H4 (cell line): ENCODE data around the gene LMO1. TPM values are rescaled to one million over a fixed set of nuclear protein-coding genes. Genes with fewer than 3 reads are reported as not detected.

Experiments
- DNase-seq: peaks from one replicate; pipeline ENCODE4 v3.0.0-alpha.2; 2015; ENCODE audit warnings: low spot score
- total RNA-seq: library from RNA; depleted of rRNA; stranded (reverse); fragments of >200 nt; shearing (Covaris generic); gene quantifications from 2 replicates; pipeline ENCODE4 v1.2.3, GENCODE V29; 2014; rRNA removed

LMO1 gene
- total RNA-seq, 1 experiment from 2014 or later: 0.46 TPM

GRCh38 chr11:8205566-8205965 is 58.1 kb downstream of the LMO1 start:
- no peak for DNase-seq

GRCh38 chr11:8204596-8204995 is 59.1 kb downstream of the LMO1 start:
- no peak for DNase-seq

- no peak for DNase-seq
Observed at GRCh38 chr11:8204025-8204424, 59.7 kb downstream of the LMO1 start.

- no peak for DNase-seq
Observed at GRCh38 chr11:8203414-8203715, 60.3 kb downstream of the LMO1 start.

GRCh38 chr11:8202516-8203413 is 60.9 kb downstream of the LMO1 start:
- no peak for DNase-seq

GRCh38 chr11:8201644-8202365 is 61.9 kb downstream of the LMO1 start:
- DNase-seq: no peak

GRCh38 chr11:8199676-8200075 is 64.0 kb downstream of the LMO1 start:
- no peak for DNase-seq

- no peak for DNase-seq
Observed at GRCh38 chr11:8196749-8197148, 66.9 kb downstream of the LMO1 start.

GRCh38 chr11:8194956-8195355 is 68.7 kb downstream of the LMO1 start:
- no peak for DNase-seq

GRCh38 chr11:8192896-8193209 is 70.8 kb downstream of the LMO1 start:
- no peak for DNase-seq

- peak; percentile 73 for DNase-seq
Observed at GRCh38 chr11:8192016-8192895, 71.4 kb downstream of the LMO1 start.

GRCh38 chr11:8190431-8190830 is 73.2 kb downstream of the LMO1 start:
- no peak for DNase-seq

GRCh38 chr11:8186429-8186828 is 77.2 kb downstream of the LMO1 start:
- no peak for DNase-seq

GRCh38 chr11:8183111-8183510 is 80.6 kb downstream of the LMO1 start:
- no peak for DNase-seq

- no peak for DNase-seq
Observed at GRCh38 chr11:8180469-8180868, 83.2 kb downstream of the LMO1 start.

GRCh38 chr11:8178297-8178696 is 85.4 kb downstream of the LMO1 start:
- DNase-seq: no peak

GRCh38 chr11:8177136-8177535 is 86.5 kb downstream of the LMO1 start:
- no peak for DNase-seq

Other genes starting within 250 kb of the LMO1 start
- 7.5 and 7.8 TPM in 2 replicates for gene TUB, start 182.7 kb downstream of the LMO1 start, total RNA-seq
- gene RIC3, start 94.9 kb downstream of the LMO1 start, total RNA-seq: 0.80 and 1.1 TPM in 2 replicates